ENCODE results near the gene F12.

The F12 gene

GRCh38 chr5:177409043-177409801 is at the start of gene F12:
F12 (minus strand) TSS chr5:177409564; CDS start chr5:177409527, 37 bp downstream.
- no peak for DNase-seq (ENCODE audit: low read depth)

- no peak for DNase-seq (ENCODE audit: low read depth)
Observed at GRCh38 chr5:177458912-177459350, 49.6 kb upstream of the F12 start.

- DNase-seq (ENCODE audit: low read depth) = no peak
Observed at GRCh38 chr5:177457852-177458681, 48.7 kb upstream of the F12 start.

- DNase-seq (ENCODE audit: low read depth) = no peak
Observed at GRCh38 chr5:177456976-177457851, 47.9 kb upstream of the F12 start.

GRCh38 chr5:177456591-177456964 is 47.2 kb upstream of the F12 start:
- no peak for DNase-seq (ENCODE audit: low read depth)

- peak; percentile 96 for DNase-seq (ENCODE audit: low read depth)
Observed at GRCh38 chr5:177455661-177456590, 46.6 kb upstream of the F12 start.

GRCh38 chr5:177455036-177455660 is 45.8 kb upstream of the F12 start:
- DNase-seq (ENCODE audit: low read depth) = peak; percentile 85

- peak; percentile 92 for DNase-seq (ENCODE audit: low read depth)
Observed at GRCh38 chr5:177454397-177455035, 45.2 kb upstream of the F12 start.

GRCh38 chr5:177453852-177454396 is 44.6 kb upstream of the F12 start:
- no peak for DNase-seq (ENCODE audit: low read depth)

- no peak for DNase-seq (ENCODE audit: low read depth)
Observed at GRCh38 chr5:177452688-177453638, 43.6 kb upstream of the F12 start.

GRCh38 chr5:177450667-177451424 is 41.5 kb upstream of the F12 start:
- DNase-seq (ENCODE audit: low read depth) = no peak

GRCh38 chr5:177449140-177450061 is 40.0 kb upstream of the F12 start:
- DNase-seq (ENCODE audit: low read depth) = no peak

- no peak for DNase-seq (ENCODE audit: low read depth)
Observed at GRCh38 chr5:177448244-177448950, 39.0 kb upstream of the F12 start.

- DNase-seq (ENCODE audit: low read depth) = no peak
Observed at GRCh38 chr5:177447611-177448243, 38.4 kb upstream of the F12 start.

- peak; percentile 61 for DNase-seq (ENCODE audit: low read depth)
Observed at GRCh38 chr5:177447066-177447610, 37.8 kb upstream of the F12 start.

All from activated gamma-delta T cell treated with anti-CD3 and anti-CD28 coated beads, Interleukin-2, amount 50 U/mL, for 16 hours (primary cell).